GM18511 (cell line): ENCODE measurements around the gene GABRR1.
"Not testable (repeated sequence)": the region's sequence is repeated elsewhere in the genome, so short reads cannot be mapped to it uniquely, and the experiment has no call there.

Experiments
- ATAC-seq: cut with Tn5 transposase; IDR thresholded peaks from one replicate; pipeline ENCODE4 v1.9.1; 2021; ENCODE audit warnings: mild to moderate bottlenecking, moderate library complexity; ENCODE audit not compliant: unreplicated experiment

Gene GABRR1

DNA sequence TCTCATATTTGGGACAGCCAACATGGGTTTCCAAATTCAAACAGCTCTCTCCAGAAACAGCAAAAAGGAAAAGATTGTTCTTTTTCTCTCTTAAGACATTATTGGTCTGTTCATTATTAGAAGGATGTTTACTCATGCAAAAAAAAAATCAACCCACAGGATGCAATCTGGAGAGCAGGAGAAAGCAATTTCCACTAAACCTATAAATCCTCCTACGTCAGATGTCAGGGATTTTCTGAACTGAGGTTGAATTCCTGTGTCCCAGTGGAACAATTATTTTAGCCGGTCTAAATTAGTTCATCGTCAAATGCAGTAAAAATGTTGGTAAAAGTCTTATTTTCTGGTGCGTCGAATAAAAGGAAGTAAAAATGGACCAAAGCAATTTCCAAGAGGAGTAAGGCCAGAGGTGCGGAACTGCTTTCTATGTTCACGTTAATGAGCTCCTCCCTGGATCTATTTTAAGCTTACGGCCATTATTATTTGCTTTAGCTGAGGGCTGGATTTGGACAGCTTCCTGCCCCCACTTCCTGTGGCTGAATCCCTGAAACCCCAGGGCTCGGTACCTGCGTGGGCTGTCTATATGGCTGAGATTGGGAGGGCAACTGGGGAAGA, at the start of gene GABRR1:
GABRR1 (minus strand) TSS at position 60 of the 612 bp plus-strand sequence; CDS start at position 24, 36 bp downstream.
- ATAC-seq: no peak

- no peak for ATAC-seq
These were observed 47.1 kb upstream of the GABRR1 start for GRCh38 chr6:89264296-89264695.

DNA sequence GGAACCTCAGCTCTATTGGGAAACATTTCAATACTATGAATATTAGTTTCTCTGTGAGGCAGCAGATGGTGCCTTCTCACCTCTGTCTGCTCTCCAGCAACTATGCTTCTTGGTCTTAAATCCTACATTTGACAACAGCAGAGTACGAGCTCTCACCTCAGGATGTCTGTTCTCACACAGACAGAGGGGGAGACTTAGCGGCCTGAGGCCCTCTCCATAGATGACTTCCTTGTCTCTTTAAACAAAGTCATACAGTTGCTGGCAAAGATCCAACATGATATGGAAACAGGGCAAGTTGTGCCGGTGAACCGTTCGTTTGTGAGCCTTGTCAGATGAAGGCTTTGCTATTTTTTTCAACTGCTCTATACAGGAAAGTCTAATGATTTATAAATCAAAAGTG, 43.7 kb upstream of the GABRR1 start:
- no peak for ATAC-seq

- no peak for ATAC-seq
These were observed 43.2 kb upstream of the GABRR1 start for GRCh38 chr6:89260310-89260709.

DNA sequence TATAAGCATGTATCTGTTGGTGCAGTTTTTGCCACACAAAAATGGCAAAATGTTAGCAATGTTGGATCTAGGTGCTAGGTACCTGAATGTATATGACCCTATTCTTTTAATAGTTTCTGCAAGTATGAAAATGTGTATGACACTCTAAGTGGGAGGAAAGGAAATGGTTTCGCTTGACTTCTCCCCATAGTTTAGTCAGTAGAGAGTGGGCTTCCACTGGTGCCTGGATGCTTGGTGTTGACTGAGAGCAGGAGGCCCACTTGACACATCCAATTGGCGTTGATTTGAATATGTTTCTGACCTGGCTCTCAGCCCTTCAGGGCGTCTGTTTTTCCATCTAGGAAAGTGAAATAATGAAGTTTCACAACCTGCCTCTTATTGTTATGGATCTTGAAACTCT, 41.8 kb upstream of the GABRR1 start:
- peak; percentile 82 for ATAC-seq

DNA sequence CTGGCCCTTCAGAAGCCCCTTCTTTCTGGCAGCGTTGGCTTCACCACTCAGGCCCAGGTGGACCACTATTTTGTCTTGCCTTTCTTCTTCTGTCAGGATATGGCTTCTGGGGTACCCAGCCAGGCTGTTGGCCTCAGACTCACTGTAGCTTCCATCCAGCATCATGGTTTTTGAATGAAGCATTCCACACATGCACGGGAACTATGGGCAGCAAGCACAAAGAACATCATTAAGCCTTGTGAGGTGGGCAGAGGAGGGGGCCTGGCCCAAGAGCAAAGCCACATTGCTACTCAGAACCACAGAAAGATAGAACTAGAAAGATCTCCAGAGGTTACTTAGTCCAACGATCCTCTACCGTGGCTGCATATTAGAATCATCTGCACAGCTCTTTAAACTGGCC, 40.6 kb upstream of the GABRR1 start:
- no peak for ATAC-seq

- ATAC-seq: no peak
These were observed 40.2 kb upstream of the GABRR1 start for GRCh38 chr6:89257346-89257745.

DNA sequence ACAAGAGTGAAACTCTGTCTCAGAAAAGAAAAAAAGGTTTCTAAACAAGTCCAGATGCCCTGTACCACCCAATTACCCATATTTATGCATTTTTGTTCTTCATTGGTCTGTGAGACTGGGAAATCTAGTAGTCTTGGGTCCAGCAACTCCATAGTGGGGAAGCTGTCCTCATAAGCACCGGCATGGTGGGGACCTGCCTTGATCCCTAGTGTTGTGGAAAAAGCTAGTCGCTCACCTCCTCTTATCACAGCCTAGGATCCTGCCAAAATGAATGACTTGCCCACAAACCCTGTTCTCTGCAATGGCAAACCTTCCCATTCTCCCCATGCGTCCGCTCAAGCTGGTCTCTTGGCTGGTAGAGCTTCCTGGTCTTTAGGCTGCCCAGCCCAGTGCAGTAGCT, 38.3 kb upstream of the GABRR1 start:
- ATAC-seq: no peak

DNA sequence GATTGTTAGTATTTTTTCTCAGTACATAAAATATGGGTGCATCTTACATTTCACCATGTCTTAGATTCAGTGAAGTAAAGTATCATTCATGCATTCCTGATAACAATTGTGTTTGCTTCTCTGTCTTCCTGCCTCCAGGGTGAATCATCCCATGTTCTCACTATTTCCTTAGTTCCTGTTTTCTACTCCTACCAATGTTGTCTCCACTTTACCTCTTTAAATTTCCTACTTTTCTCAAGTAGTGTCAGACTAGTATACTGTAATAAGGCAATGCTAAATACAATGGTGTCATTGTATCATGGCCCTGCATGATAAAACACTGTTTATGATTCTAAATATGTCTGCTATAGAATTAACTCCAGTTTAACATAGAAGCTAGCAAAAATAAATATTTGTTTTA, 37.4 kb upstream of the GABRR1 start:
- ATAC-seq: no peak

DNA sequence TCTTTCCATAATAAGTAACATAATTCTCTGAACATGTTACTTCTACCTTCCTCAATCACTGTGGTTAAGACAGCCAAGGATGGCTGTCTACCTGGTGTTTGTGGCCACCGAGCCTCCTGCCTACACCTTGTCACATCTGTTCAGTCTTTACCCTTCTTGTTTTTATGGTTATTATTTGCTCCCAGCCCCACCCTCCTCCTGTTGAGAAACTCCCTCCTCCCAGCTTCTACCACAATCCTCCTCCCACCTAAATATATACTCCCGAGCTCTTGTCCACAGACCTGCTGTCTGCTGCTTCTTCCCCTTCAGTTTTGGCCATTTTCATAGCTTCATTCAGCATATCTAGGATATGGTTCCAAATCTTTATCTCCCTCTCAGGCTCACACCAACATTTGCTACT, 35.7 kb upstream of the GABRR1 start:
- no peak for ATAC-seq

DNA sequence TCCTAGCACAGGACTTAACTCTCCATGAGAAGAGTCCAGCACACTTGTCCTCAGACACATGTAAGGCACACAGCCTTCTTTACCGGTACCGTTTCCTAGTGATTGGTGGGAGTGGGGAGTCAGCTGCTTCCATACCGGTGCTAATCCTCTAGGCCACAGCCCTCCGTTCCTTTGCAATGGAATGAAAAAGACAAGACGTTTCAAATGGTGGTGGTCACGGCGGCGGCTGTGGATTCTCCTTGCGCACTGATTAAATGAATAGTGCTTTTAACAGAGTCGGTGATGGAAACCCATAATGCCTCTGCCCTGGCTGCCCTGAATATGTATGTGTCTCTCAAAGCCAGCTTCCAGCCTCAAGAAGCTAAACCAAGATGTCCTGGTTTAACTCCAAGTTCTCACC, 34.8 kb upstream of the GABRR1 start:
- no peak for ATAC-seq

- ATAC-seq: no peak
These were observed 34.0 kb upstream of the GABRR1 start for GRCh38 chr6:89251170-89251569.

GRCh38 chr6:89250239-89250638, 33.1 kb upstream of the GABRR1 start:
- ATAC-seq: no peak

- ATAC-seq: peak; percentile 57
These were observed 27.3 kb upstream of the GABRR1 start for GRCh38 chr6:89244241-89244985.

DNA sequence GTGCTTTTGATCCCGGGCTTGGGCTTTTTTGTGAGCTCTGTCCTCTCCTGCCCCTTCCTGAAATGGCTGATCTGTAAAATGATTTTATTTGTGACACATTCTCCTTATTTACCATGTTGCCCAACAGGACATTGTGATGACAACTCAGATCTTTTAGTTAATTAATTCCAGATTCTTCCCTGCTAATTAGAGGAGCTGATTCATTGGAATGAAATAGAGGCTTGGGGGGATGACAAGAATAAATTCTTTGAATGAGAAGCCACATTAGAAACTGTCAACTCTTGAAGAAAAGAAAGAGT, 26.1 kb upstream of the GABRR1 start:
- no peak for ATAC-seq

DNA sequence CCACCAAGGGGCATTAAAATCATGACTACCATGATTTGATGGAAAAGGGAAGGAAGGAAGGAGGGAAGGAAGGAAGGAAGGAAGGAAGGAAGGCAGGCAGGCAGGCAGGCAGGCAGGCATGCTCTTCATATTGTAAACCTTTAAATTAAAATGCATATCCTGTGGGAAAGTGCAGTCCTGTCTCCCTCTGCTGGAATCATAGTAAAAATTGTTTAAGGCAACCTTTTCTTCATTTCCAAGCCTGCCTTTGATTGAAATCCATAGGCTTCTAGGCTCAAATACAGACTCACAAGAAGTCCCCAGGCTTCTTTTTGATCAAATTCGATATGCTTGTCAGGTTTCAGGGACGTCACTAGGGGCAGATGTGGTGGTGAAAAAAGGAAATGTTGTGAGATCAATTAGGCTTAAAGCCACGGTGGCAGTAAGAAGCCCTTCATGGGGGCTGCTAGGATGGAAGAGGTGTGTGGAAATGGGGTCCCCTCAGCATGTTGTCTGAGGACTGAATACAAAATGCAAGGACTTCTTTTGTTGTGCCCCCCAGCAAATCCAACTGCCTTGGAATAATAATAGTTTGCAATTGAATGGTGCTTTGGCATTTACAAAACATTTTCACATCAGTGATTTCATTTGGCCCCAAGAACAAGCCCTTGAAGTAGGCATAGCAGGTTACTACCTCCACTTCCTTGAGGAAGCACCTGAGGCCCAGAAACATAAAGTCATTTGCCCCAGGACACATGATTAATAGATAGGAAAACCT, 25.6 kb upstream of the GABRR1 start:
- ATAC-seq: no peak

GRCh38 chr6:89239338-89239737, 22.2 kb upstream of the GABRR1 start:
- ATAC-seq: no peak

- no peak for ATAC-seq
These were observed 20.0 kb upstream of the GABRR1 start for GRCh38 chr6:89237158-89237557.

- not testable (repeated sequence) for ATAC-seq
These were observed 16.4 kb upstream of the GABRR1 start for GRCh38 chr6:89233605-89234004.

- ATAC-seq: no peak
These were observed 5.5 kb upstream of the GABRR1 start for GRCh38 chr6:89222712-89223039.

GRCh38 chr6:89221971-89222711, 5.0 kb upstream of the GABRR1 start:
- no peak for ATAC-seq

GRCh38 chr6:89221129-89221528, 4.0 kb upstream of the GABRR1 start:
- no peak for ATAC-seq
